ENCODE data around the gene APCDD1.

Gene APCDD1

DNA sequence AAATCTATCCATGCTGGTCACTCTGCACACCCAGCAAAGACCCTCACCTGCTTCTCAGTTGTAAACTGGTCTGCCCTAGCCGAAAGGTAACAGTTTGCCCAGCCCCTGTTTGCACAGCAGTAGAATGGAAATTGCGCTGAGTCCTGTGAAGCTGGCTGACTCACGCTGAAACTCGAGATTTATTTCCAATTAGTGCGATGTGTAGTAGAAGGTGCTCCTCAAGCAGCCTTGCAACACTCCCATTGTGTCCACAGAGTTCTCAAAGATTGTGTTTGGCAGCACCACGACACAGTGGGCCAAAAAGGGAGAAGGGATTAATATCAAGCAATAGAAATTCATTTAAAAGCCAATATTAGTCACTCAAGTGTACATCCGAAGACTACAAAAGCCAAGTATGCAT is 21.7 kb upstream of the APCDD1 start:
- FAIRE-seq = no peak

DNA sequence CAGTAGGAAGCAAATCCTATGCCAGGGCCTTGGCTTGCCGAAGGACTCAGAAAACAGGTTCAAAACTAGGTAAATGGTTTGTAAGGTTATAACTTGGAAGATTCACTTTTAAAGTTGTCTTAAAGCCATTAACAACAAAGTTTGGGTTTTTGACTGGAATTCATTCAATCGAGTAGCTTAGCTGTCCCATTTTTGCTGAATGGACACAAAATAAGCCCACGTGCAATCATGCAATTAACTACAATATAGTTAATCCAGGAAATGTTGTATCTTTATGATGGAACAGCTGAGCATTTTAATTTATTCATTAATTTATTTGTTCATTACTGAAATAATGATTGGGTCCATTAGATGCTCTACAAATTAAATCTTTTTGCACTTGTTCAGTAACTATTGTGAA is 18.3 kb upstream of the APCDD1 start:
- FAIRE-seq = no peak

DNA sequence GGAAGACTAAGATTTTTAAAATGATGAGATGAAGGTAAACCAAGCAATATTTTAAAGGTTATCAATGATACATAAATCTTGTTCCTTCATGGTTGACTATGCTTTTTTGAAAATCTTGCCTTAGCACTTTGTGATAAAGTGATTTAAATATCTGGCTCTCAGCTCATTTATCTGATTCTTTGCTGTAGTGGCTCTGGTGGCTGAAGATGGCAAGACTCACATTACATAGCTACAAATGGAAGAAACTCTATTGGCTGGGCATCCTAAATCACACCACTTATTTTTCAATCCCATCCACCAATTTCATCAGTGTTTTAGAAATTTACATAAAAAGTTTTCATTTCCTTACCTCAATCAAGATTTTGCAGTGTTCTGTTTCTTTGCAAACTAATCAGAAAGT is 16.6 kb upstream of the APCDD1 start:
- FAIRE-seq = no peak

DNA sequence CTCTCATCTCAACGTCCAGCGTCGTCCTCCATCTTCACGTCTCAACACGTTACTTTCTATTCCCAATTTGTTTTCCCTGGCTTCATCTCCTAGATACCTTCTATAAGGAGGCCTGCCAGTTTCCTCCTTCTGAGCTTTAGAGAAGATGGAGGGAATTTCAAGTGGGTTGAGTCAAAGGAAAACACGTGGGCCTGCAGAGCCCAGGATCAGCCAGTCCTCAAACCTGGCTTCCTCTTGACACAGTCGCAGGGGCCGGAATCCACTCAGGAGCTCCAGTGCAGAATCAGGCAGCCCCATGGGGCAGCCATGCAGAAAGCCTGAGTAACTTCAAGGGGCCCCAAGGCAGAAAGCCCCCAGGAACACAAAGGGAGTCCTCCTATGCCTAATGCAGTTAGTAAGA is 14.5 kb upstream of the APCDD1 start:
- FAIRE-seq = no peak

DNA sequence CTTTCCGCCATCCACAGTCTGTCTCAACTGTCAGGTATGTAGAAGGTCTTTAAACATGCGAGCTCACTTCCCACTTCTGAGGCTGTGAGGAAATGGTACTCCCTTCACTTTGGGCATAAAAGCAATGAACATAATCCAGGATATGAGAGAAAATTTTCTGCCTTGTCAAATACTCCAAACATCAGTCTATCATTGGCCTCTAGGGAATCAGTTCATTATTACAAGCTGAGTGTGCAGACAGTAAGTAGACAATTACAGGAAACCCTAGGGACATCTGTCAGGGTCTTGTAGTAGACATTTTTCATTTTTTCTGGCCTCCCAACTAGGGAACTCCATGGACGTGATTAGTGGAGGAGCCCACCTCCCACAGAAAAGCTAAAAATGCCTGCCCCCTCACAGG is 13.6 kb upstream of the APCDD1 start:
- no peak for FAIRE-seq

DNA sequence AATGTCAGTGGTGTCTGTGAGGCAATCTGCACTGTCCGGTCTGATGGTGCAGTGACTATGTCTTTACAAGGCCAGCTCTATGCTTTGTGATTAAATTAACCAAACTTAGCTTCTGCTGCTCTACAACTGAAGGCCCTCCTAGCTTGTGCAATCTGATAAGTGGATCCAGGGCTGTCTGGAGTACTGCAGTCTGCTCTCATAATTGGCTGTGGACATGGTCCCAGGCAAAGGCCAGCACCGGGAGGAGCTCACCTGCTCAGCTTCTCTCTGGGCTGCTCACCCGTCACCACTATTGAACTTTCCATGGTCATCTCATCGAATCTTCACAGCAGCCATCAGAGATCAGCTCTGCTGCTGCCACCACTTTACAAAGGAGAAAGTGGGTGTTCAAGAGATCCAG is 13.0 kb upstream of the APCDD1 start:
- no peak for FAIRE-seq

DNA sequence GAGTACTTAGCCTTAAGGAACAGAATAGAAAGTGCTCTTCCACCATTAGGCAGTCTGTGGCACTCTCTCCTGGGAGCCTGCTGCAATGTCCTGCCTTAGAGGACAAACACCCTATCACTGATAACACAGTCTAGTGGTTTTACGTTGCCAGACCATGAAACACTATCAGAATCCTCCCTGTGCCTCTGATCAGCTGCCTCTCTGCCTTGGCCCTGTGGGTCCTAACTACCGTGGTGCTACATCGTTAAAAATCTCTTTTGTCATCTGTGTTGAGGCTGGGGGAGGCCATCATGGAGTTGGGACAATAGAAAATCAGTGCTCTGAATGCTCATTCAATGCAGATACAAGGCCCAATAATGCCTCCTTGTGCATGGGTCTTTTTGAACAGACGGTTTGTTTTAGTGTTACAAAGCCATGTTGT is 11.9 kb upstream of the APCDD1 start:
- FAIRE-seq = no peak

DNA sequence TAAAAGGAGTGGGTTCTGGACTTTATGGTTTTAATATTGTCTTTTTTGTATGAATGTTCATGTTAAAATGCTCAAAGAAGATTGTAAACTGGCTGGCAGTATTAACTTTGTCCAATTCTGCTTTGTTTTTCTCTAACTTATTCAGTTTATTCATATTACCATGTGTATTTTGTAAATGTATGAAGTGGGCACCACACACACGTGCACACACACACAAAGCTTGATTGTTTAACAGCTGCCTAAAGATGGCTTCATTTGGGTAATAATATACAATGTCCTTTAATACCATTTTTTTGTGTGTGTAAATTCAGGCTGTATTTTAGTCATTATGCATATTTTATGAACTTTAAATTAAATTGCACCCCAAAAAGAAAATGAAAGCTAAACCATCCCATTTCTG is 11.4 kb upstream of the APCDD1 start:
- FAIRE-seq = no peak

DNA sequence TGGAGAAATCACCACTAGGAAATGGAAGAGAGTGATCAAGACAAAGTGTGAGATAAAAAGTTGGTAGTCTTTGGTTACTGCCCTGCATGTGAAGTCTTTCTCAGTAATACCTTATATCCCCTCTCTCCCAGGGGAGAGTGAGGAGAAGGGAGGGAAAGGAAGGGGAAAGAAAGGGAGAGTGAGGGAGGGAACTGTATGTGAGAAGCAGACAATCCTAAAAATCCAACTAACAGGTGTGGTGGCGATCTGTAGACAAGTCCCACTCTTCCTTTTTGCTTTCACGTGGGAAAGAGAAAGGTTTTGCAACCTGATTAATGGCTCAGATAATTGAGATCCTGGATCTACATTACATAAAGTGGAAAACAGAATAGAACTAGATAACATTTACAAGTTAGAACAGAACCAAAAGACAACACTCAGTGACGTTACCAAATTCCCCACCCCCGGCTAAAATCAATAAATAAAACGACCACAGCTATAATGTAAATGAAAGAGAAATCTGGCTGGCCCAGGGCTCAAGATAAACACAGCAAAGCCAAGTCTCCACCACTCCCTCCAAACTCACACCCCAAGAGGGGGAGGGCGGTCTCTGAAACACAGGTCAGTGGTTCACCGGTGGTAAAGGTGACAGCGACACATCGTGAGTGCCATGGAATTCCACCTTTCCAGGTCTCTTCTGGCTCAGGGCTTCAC is 10.0 kb upstream of the APCDD1 start:
- no peak for FAIRE-seq

DNA sequence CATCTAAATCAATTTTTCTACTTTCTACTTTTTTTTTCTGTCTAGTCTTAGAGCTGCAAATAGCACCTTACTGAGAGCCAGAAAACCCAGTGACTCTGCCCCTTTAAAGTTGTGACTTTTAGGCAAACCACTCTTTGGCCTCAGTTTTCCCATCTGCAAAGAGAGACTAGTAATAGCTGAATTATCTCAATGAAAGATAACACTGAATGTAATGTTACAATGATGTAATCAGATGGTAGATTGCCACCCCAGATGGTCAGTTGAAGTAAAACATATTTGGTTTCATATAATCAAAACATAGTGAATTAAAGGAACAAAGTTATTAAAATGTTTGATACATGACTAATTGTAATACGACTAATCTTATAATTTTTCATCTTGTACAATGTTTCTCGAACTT is 5.0 kb upstream of the APCDD1 start:
- FAIRE-seq = no peak

DNA sequence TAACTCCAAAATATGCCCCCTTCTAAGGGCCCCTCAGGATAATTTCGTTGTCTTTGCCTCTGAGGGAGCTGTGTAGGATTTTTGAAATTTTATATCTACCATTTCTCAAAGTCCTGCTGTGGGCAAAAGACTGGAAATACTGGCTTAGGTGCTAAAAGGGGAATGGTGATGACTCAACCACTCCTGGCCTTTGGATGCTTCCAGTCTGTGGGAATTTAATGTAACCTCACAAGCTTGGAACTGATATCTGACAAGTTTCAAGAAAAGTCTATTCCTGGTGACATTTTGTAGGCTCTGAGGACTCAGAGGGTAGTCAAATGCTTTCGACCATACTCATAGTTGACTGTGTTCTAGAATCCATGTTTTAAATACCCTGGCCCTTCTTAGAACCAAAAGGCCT is 3.4 kb upstream of the APCDD1 start:
- no peak for FAIRE-seq

DNA sequence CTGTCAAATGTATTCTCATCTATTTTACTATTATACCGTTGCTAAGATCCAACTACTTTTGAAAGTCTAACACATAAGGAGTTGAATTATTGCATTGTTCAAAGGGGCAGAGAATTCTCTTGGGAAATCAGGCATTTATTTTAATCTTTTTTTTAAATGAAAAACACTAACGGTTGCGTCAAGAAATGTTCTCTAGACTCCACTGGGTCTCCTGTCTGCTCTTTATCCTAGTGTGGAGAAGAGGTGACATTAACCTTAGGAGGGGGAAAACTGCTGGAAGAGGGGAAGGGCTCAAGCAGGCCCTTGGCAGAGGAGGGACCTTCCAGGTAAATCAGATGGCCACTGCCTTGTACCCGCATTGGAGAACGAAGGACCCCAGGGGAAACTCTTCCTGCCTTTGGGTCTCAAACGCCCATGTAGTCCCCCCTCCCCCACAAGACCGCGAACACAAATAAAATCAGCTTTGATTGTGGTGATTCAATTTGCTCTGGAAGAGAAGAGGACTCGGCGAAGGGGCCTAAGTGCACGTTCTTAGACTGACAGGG is 1.1 kb upstream of the APCDD1 start:
- no peak for FAIRE-seq

DNA sequence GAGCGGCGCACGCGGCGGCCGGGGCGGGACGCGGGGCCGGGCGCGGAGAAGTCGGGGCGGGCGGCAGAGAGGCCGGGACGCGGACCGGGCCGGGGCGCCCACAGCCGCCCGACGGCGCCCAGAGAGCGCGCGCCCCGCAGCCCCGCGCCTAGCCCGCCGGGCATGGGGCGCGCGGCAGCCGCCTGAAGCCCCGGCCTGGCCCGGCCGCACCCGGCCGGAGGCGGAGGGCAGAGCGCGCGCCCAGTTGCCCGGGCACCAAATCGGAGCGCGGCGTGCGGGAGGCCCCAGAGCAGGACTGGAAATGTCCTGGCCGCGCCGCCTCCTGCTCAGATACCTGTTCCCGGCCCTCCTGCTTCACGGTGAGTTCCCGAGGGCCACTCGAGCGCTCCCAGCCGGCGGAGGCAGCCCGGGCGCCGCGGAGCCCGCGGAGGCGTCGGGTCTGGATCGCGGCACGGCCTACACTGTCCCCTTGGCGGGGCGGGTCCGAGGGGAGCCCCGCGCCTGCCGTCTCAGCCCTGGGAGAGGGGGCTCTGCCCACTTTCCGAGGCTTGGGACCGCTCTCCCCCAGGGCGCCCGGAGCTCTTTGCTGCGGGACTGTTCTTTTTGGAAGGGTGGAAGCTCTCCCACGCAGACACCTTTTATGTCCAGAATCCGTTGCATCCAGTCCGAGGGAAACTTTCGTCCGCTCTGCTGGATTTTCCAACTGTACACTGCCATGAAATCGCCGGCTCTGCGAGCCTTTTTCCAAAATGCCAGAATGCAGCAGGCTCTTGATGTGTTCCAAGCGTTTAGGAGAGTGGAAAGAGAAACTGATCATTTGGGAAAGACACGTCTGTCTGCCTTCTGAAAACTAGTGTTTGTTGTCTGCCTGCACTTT is 484 bp downstream of the APCDD1 start:
- FAIRE-seq = no peak

DNA sequence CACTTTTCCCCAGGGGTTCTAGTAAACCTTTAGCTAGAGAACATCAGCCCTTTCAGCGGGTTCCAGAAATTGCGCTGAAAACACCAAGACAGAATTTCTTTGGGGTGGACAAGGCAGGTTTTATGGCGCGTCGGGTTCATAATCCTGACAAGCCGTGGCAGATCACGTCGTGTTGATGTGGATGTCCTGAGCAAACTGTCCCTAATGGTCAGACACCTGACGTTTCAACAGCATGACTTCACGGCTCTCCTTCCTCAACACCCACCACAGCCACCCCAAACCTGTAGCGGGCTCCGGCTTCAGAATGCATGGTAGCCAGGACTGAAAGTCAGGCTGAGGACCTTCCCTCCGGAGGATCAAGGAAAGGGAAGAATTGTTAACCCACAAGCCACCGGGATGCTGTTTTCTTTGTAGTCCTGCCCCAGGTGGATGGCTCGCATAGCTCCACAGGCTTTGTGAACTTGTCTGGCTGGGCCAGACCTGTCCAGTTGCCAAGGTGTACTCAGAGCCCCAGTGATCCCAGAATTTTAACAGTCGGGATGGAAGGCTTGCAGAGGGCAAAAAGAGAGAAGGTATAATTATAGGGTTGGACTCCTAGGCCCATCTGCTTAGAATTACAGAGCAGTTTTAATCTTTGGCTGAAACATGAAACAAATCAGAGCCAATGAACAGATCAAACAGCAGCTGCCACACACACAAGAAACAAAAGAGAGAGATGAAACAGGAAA is 1.5 kb downstream of the APCDD1 start:
- no peak for FAIRE-seq

DNA sequence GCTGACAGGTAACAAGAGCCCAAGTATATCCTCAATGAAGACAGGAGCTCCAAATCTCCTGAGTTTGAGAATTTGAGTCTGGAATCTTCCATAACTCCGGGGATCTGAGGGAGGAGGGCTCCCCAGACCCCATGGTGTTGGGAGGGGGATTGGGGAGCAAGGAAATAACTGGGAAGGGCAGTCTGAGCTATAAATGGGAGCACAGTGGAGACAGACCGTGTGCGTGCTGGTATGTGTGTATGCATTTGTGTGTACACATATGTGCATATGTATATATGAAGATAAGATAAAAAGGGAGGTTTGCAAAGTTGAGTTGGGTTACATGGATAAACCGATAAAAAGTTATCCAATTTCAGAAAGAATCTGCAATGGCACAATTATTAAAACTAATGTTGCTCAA is 2.3 kb downstream of the APCDD1 start:
- FAIRE-seq = no peak

DNA sequence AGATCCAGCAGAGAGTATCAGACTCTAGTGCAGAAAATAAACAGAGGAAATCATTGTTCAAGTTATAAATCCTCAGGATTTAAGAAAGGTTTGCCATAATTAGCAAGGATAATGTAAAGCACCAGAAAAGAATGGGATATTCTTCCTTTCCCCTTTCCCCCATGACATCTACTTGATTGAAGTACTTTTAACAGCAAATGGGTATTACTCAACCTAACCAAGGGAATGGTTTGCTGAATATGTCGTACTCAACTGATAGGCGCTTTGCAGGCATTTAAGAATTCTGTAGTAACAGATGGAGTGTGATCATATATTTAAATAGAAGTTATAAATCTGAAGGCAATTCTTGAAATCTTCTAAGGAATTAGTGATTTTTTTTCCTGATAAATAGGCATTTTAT is 2.7 kb downstream of the APCDD1 start:
- FAIRE-seq = no peak

DNA sequence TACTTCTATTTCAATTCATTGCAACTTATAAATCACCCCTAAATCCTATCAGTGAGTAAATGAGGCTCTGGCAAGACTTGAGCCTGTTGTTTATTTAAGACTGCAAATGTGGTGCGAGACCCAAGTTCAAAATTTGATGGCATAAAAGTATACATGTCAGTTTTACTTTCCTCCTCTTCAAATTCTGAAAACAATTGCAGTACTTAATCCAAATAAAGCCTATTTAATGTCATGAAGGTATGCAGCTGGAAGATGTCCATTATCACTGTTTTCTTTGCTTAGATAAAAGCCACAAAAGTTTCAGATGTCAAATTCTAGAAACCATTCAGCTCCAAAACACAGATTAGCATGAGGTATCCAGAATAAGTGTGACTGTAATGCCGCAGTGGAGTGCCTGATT is 3.3 kb downstream of the APCDD1 start:
- no peak for FAIRE-seq

DNA sequence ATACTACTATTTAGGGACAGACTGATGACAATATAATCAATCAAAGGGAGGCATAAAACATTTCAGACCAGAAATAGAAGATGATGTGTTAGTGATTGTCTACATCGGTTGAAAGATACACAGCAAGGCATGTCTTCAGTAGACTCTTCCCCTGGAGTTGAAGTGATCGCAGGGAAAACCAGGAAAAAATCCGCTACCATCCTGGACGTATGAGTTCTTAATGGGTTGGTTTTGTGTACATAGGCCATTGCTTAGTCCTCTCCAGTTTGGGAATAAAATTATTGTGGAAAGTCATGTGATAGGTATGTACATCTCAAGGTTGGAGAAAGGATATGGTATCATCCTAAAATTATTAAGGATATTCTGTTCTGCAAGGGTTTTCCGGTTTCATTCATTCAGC is 4.3 kb downstream of the APCDD1 start:
- FAIRE-seq = no peak

DNA sequence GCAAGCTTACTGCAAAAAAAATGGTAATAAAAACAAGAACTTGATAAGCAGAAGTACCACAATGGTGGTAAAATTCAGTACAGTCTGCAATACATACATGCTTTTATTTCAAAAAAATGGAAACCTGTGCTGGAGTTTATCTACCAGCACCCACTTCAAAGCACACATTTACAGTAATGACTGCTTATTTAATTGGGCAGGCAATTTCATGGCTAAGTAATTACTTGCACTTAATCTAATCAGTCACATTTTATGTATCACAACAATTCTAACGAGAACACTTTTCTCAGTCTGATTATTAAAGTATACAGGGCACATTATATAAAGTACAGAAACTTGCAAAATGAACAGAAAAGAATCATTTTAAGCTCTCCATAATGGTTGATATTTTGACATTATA is 5.2 kb downstream of the APCDD1 start:
- no peak for FAIRE-seq

DNA sequence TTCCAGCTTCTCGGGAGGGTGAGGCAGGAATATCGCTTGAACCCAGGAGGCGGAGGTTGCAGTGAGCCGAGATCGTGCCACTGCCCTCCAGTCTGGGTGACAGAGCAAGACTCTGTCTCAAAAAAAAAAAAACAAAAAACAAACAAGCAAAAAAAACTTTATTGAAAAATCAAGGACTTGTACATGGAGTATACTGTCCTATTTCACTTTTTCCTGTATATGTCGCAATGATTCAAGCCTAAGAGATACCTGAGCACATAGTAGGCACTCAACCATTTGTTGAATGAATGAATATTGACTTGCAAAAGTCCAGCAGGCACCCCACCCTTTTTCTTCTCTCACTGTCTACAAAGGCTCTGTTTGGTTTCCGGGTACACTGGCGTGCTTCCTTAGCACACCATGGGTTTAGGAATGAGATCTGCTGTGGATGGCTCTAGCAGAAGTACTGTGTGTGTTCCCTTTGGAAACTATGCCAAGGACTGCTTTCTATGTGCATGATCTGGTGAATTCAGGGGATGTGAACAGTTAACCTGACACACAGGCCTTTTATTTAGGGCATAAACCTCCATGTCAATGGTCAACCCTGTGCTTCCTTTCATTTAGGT is 6.1 kb downstream of the APCDD1 start:
- FAIRE-seq = no peak

DNA sequence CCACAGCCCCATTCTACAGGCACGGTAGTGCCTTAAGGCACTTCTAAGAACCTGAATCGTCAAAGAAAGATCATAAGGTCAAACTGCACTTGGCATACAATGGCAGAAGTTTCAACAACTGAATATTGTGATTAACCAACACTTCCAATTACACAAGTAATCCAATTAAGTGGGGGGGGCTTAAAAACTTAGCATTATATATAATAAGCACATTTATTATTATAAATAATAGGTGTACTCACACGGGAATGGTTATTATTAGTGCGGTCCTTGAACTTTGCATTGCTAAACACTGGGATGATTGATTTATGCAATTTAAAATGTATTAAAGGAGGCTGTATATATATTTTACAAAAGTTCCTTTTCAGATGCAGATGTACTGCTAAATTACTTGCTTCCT is 7.6 kb downstream of the APCDD1 start:
- no peak for FAIRE-seq

DNA sequence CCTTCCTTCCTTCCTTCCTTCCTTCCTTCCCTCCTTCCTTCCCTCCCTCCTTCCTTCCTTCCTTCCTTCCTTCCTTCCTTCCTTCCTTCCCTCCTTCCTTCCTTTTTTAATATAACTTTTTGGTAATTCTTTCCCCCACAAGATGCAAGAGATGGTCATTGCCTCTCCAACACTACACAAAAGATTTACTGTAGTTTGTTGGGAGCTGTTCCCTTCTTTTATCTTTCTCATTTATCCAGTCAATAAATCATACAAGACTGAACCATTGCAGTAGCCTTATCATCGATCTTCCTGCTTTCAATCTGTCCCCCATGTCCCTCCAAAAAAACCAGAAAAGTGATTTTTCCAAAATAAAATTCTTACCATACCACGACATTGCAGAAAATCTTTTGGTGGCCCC is 8.2 kb downstream of the APCDD1 start:
- no peak for FAIRE-seq

DNA sequence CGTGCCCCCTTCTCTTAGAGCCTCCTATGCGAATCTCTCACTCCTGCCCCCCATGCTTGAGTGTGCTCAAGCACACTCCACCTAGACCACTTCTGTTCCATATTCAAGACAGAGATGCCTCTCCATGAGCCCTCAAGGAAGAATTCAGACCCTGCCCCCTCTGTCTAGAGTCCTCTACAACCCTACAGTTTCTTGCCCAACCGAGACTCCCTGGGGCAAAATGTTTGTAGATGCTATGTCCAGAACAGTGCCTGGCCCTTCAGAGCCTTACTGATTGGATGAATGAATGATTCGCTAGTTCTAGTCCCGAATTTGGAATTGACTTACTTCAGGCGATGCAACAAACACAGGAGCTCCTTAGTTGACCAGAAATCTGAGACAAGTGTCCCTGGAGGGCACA is 8.7 kb downstream of the APCDD1 start:
- FAIRE-seq = no peak

Data from A204.1 (cell line).